HL-60 (cell line): ENCODE results near the gene ARHGAP45.

Experiments
- DNase-seq, 2 experiments: peaks; one replicate each; pipeline ENCODE4 v3.0.0-alpha.2; 2010 to 2020; ENCODE audit warnings: low read depth in 1 of 2, low spot score in 1 of 2
- H3K27ac ChIP-seq: fragments of 250-450 bp; sonication (Bioruptor Pico); replicated peaks from 2 replicates; pipeline ENCODE4 v1.5.1; 2020; ENCODE audit warnings: mild to moderate bottlenecking, moderate library complexity
- H3K27me3 ChIP-seq: fragments of 250-450 bp; sonication (Bioruptor Pico); 2 replicates; pipeline ENCODE4 v1.5.1; 2021; ENCODE audit warnings: mild to moderate bottlenecking, moderate library complexity; ENCODE audit not compliant: insufficient read depth, poor library complexity, severe bottlenecking
- H3K4me3 ChIP-seq: replicated peaks from 2 replicates; pipeline ENCODE4 v1.5.1; 2011; ENCODE audit warnings: mild to moderate bottlenecking, control low read depth, low read length; ENCODE audit not compliant: insufficient read depth
- GABPA ChIP-seq: IDR thresholded peaks from 2 replicates; pipeline ENCODE4 v1.6.1; 2012; ENCODE audit warnings: low read depth
- POLR2AphosphoS5 ChIP-seq: IDR thresholded peaks from 2 replicates; pipeline ENCODE4 v1.6.1; 2012; ENCODE audit warnings: low read depth
- SPI1 ChIP-seq: IDR thresholded peaks from 2 replicates; pipeline ENCODE4 v1.6.1; 2012; ENCODE audit warnings: low read depth, mild to moderate bottlenecking, borderline replicate concordance
- TF ChIP-seq, protein P1 (sequence below): IDR thresholded peaks from one replicate; pipeline ENCODE4 v1.5.1; 2011; ENCODE audit warnings: low read length, control low read depth, inconsistent platforms; ENCODE audit not compliant: insufficient read depth
- TF ChIP-seq, protein P2 (sequence below): IDR thresholded peaks from 2 replicates; pipeline ENCODE4 v1.6.1; 2012; ENCODE audit warnings: low read depth; ENCODE audit not compliant: insufficient replicate concordance

The ARHGAP45 gene

DNA sequence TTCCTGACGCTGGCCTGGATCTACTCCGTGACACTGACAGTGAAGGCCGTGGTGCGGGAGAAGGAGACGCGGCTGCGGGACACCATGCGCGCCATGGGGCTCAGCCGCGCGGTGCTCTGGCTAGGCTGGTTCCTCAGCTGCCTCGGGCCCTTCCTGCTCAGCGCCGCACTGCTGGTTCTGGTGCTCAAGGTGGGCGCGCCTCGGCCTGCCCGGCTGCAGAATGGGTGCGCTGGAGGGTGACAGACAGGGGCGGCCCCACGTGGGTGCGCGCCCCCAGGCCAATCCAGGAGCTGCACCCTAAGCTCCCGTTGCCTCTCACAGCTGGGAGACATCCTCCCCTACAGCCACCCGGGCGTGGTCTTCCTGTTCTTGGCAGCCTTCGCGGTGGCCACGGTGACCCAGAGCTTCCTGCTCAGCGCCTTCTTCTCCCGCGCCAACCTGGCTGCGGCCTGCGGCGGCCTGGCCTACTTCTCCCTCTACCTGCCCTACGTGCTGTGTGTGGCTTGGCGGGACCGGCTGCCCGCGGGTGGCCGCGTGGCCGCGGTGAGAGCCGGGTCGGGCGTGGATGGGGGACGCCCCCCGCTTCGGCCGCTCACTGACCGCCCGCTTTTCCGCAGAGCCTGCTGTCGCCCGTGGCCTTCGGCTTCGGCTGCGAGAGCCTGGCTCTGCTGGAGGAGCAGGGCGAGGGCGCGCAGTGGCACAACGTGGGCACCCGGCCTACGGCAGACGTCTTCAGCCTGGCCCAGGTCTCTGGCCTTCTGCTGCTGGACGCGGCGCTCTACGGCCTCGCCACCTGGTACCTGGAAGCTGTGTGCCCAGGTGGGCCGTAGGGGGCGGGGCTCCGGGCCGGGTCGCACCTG lies 19.9 kb upstream of the ARHGAP45 start:
- no peak for DNase-seq
- H3K4me3 ChIP-seq = no peak overlapping the region
- TF ChIP-seq, protein P1, sequence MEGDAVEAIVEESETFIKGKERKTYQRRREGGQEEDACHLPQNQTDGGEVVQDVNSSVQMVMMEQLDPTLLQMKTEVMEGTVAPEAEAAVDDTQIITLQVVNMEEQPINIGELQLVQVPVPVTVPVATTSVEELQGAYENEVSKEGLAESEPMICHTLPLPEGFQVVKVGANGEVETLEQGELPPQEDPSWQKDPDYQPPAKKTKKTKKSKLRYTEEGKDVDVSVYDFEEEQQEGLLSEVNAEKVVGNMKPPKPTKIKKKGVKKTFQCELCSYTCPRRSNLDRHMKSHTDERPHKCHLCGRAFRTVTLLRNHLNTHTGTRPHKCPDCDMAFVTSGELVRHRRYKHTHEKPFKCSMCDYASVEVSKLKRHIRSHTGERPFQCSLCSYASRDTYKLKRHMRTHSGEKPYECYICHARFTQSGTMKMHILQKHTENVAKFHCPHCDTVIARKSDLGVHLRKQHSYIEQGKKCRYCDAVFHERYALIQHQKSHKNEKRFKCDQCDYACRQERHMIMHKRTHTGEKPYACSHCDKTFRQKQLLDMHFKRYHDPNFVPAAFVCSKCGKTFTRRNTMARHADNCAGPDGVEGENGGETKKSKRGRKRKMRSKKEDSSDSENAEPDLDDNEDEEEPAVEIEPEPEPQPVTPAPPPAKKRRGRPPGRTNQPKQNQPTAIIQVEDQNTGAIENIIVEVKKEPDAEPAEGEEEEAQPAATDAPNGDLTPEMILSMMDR = no peak
- TF ChIP-seq POLR2AphosphoS5 = no peak
- TF ChIP-seq SPI1 = no peak
- TF ChIP-seq GABPA = no peak
- TF ChIP-seq, protein P2, sequence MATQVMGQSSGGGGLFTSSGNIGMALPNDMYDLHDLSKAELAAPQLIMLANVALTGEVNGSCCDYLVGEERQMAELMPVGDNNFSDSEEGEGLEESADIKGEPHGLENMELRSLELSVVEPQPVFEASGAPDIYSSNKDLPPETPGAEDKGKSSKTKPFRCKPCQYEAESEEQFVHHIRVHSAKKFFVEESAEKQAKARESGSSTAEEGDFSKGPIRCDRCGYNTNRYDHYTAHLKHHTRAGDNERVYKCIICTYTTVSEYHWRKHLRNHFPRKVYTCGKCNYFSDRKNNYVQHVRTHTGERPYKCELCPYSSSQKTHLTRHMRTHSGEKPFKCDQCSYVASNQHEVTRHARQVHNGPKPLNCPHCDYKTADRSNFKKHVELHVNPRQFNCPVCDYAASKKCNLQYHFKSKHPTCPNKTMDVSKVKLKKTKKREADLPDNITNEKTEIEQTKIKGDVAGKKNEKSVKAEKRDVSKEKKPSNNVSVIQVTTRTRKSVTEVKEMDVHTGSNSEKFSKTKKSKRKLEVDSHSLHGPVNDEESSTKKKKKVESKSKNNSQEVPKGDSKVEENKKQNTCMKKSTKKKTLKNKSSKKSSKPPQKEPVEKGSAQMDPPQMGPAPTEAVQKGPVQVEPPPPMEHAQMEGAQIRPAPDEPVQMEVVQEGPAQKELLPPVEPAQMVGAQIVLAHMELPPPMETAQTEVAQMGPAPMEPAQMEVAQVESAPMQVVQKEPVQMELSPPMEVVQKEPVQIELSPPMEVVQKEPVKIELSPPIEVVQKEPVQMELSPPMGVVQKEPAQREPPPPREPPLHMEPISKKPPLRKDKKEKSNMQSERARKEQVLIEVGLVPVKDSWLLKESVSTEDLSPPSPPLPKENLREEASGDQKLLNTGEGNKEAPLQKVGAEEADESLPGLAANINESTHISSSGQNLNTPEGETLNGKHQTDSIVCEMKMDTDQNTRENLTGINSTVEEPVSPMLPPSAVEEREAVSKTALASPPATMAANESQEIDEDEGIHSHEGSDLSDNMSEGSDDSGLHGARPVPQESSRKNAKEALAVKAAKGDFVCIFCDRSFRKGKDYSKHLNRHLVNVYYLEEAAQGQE = no peak
- no peaks in the 10 kb centered on the region for H3K27me3 ChIP-seq
- no peak overlapping the region for H3K27ac ChIP-seq

DNA sequence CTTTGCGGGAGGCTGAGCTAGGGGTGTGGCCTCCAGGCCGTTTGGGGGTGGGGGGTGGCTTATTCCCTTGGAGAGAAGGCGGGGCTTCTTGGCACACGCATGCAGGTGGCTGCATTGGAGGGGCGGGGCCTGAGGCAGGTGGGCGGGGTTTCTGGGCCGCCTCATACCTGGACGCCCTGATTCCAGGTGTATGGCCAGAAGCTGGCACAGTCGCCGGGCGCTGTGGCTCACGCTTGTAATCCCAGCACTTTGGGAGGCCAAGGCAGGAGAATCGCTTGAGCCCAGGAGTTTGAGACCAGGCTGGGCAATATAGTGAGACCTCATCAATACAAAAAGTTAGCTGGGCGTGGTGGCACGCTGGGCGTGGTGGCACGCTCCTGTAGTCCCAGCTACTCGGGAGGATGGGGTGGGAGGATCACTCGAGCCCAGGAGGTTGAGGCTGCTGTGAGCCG lies 19.2 kb upstream of the ARHGAP45 start:
- no peak overlapping the region for H3K27ac ChIP-seq
- TF ChIP-seq, protein P2 = no peak
- TF ChIP-seq GABPA = no peak
- TF ChIP-seq, protein P1 = no peak
- TF ChIP-seq SPI1 = no peak
- TF ChIP-seq POLR2AphosphoS5 = no peak
- no peak overlapping the region for H3K4me3 ChIP-seq
- H3K27me3 ChIP-seq = no peaks in the 10 kb centered on the region
- DNase-seq = no peak

DNA sequence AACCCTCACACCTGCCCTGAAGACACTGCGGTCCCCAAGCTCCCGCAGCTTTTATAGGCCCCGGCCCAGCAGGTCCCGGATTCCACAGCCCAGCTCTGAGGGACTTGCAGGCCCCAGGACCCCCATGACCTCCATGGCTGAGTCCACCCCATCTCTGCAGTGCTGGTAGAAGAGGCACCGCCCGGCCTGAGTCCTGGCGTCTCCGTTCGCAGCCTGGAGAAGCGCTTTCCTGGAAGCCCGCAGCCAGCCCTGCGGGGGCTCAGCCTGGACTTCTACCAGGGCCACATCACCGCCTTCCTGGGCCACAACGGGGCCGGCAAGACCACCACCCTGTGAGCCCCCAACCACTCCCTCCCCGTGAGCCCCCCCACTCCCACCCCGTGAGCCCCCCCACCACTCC lies 17.9 kb upstream of the ARHGAP45 start:
- Histone ChIP-seq H3K4me3 (no peak overlapping the region), H3K27ac (no peak overlapping the region), H3K27me3 (no peaks in the 10 kb centered on the region)
- no peak for DNase-seq
- TF ChIP-seq, protein P1 = no peak
- no peak for TF ChIP-seq POLR2AphosphoS5

DNA sequence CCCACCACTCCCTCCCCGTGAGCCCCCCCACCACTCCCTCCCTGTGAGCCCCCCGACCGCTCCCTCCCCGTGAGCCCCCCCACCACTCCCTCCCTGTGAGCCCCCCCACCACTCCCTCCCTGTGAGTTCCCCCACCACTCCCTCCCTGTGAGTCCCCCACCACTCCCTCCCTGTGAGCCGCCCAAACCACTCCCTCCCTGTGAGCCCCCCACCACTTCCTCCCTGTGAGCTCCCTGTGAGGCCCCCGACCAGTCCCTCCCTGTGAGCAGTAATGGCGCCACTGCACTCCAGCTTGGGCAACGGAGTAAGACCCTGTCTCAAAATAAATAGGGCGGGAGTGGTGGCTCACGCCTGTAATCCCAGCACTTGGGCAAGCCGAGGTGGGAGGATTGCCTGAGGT lies 17.2 kb upstream of the ARHGAP45 start:
- Histone ChIP-seq H3K27me3 (no peaks in the 10 kb centered on the region), H3K27ac (no peak overlapping the region), H3K4me3 (no peak overlapping the region)
- no peak for DNase-seq
- TF ChIP-seq SPI1 = no peak
- TF ChIP-seq, protein P1 = no peak
- TF ChIP-seq, protein P2 = no peak
- TF ChIP-seq GABPA = no peak
- TF ChIP-seq POLR2AphosphoS5 = no peak
